K562 (cell line): ENCODE results near the gene SLC35D2. TPM values are rescaled to one million over a fixed set of nuclear protein-coding genes. Genes with fewer than 3 reads are reported as not detected.

Source experiments
- ATAC-seq: fragments of 200-7000 bp; cut with Tn5 transposase; 3 replicates; pipeline ENCODE4 v1.9.1; 2020; ENCODE audit warnings: moderate library complexity
- BruUV-seq: library from RNA; stranded (reverse); fragments of 400-500 nt; replicated peaks from 2 replicates; lab custom pipeline; 2021; lab: Mats Ljungman, UMichigan
- CTCF ChIA-PET: fragments of 300-600 bp; formaldehyde crosslinking; extraction: SDS; loops from one replicate; lab custom pipeline; 2021; ENCODE audit warnings: low intra/inter-chr PET ratio; lab: Yijun Ruan, JAX
- POLR2A ChIA-PET: fragments of 300-600, 350-650 bp; sonication (Branson Sonifier 250); formaldehyde crosslinking; extraction: SDS; loops from one replicate; lab custom pipeline; 2021; ENCODE audit warnings: antibody characterized with exemption, inconsistent platforms; lab: Yijun Ruan, JAX
- DNase-seq, 4 experiments: peaks; one replicate each; pipeline versions ENCODE4 v3.0.0 to v3.0.0-alpha.2; 2011 to 2018; ENCODE audit warnings: low spot score in 3 of 4, mixed read lengths in 3 of 4; ENCODE audit errors: extremely low read depth in 1 of 4
- FAIRE-seq: peaks from 2 replicates; lab custom pipeline; 2011; peaks lifted over from hg19 to GRCh38; lab: Jason Lieb, UNC
- H2AFZ ChIP-seq: 2 replicates; pipeline ENCODE4 v1.6.0; 2011; ENCODE audit warnings: low read depth, low read length, control low read depth, inconsistent platforms
- H3K27ac ChIP-seq: fragments of 200-600 bp; 3 replicates; pipeline ENCODE4 v1.8.0; 2011; ENCODE audit warnings: low read depth, mild to moderate bottlenecking, control low read depth, inconsistent platforms, low read length, moderate library complexity, mixed read lengths; ENCODE audit errors: extremely low read depth
- H3K27me3 ChIP-seq, 2 experiments: fragments of 300-600 bp in 1 of 2; 2 replicates in 1 of 2; 3 replicates in 1 of 2; pipeline versions ENCODE4 v1.6.0 to v1.8.0; 2011; ENCODE audit warnings: inconsistent platforms in 2 of 2, low read length in 2 of 2, mild to moderate bottlenecking in 1 of 2, mixed read lengths in 1 of 2, moderate library complexity in 1 of 2; ENCODE audit not compliant: control insufficient read depth in 2 of 2, insufficient read depth in 2 of 2
- H3K36me3 ChIP-seq: fragments of 300-600 bp; 3 replicates; pipeline ENCODE4 v1.8.0; 2011; ENCODE audit warnings: mild to moderate bottlenecking, low read length, inconsistent platforms; ENCODE audit not compliant: control insufficient read depth, insufficient read depth
- H3K4me1 ChIP-seq, 2 experiments: fragments of 200-600 bp in 1 of 2; replicated peaks in 1 of 2; 2 replicates in 1 of 2; 3 replicates in 1 of 2; pipeline versions ENCODE4 v1.5.1 to v1.8.0; 2011; ENCODE audit warnings: inconsistent platforms in 2 of 2, low read length in 2 of 2, mild to moderate bottlenecking in 1 of 2, mixed read lengths in 1 of 2, moderate library complexity in 1 of 2; ENCODE audit not compliant: control insufficient read depth in 2 of 2, insufficient read depth in 2 of 2
- H3K4me2 ChIP-seq: 2 replicates; pipeline ENCODE4 v1.6.1; 2011; ENCODE audit warnings: low read length, control low read depth, inconsistent platforms, mixed read lengths; ENCODE audit not compliant: insufficient read depth
- H3K4me3 ChIP-seq: fragments of 200-600 bp; sonication (generic), shearing (Covaris generic); 2 replicates; pipeline ENCODE4 v1.5.1; 2016; ENCODE audit warnings: control low read depth, inconsistent platforms
- H3K79me2 ChIP-seq: fragments of 200-600 bp; 3 replicates; pipeline ENCODE4 v1.8.0; 2011; ENCODE audit warnings: low read length, inconsistent platforms; ENCODE audit not compliant: control insufficient read depth, insufficient read depth
- H3K9ac ChIP-seq, 2 experiments: 2 replicates each; pipeline versions ENCODE4 v1.6.0 to v1.6.1; 2011; ENCODE audit warnings: low read depth in 2 of 2, low read length in 2 of 2, control low read depth in 1 of 2, inconsistent platforms in 1 of 2, mild to moderate bottlenecking in 1 of 2, mixed read lengths in 1 of 2; ENCODE audit not compliant: insufficient read depth in 1 of 2
- H3K9me1 ChIP-seq: one replicate; pipeline ENCODE4 v1.6.0; 2011; ENCODE audit warnings: inconsistent platforms, mild to moderate bottlenecking, low read length, moderate library complexity; ENCODE audit not compliant: control insufficient read depth, insufficient read depth
- H3K9me3 ChIP-seq: replicated peaks from 2 replicates; pipeline ENCODE4 v1.5.1; 2011; ENCODE audit warnings: low read depth, low read length, inconsistent platforms; ENCODE audit not compliant: control insufficient read depth, insufficient read depth
- H4K20me1 ChIP-seq: replicated peaks from 2 replicates; pipeline ENCODE4 v1.6.1; 2011; ENCODE audit warnings: low read length, inconsistent platforms, mixed read lengths; ENCODE audit not compliant: control insufficient read depth, insufficient read depth
- HMBOX1 ChIP-seq: sonication (generic); IDR thresholded peaks from 2 replicates; pipeline ENCODE4 v1.6.1; 2016
- NRF1 ChIP-seq, 2 experiments: fragments of 450-650 bp; IDR thresholded peaks in 1 of 2; conservative IDR thresholded peaks in 1 of 2; 2 replicates each; pipeline ENCODE4 v1.6.1; 2014; ENCODE audit warnings: mild to moderate bottlenecking in 2 of 2
- PTBP1 ChIP-seq: fragments of 200-400 bp; formaldehyde crosslinking; IDR thresholded peaks from 2 replicates; pipeline ENCODE4 v1.6.1; 2017; ENCODE audit warnings: low read depth, low read length
- WGBS: fragments of 100-300 bp; shearing (Covaris generic); methylation state at CpG from one replicate; pipeline ENCODE4 v1.1.6; 2016; ENCODE audit warnings: low coverage, mixed read lengths; ENCODE audit not compliant: insufficient coverage; ENCODE audit errors: missing lambda C conversion rate; 5-methylcytosine and 5-hydroxymethylcytosine counted together
- in situ Hi-C: fragments of 300-500 bp; cut with MboI; formaldehyde crosslinking; loops from 4 replicates; pipeline ENCODE4 v1.15.0; 2018; ENCODE audit warnings: inconsistent platforms, mixed read lengths
- intact Hi-C: fragments of 100-400 bp; cut with micrococcal nuclease; formaldehyde crosslinking; loops from 2 replicates; pipeline ENCODE4 v1.14.2; 2022
- polyA plus RNA-seq, 8 experiments: library from polyadenylated mRNA; depleted of rRNA in 4 of 8; stranded (reverse) in 5 of 8; unstranded in 3 of 8; fragments of >200 nt; fragmentation: Nextera tagmentation in 2 of 8; fragmentation: Illumina TruSeq in 1 of 8; extraction: Ambion mirVana in 2 of 8; extraction: Trizol in 1 of 8; gene quantifications; 2 replicates each; pipeline versions ENCODE4 v1.2.1 to v1.2.3, GENCODE V29; 2011 to 2014; ENCODE audit warnings: inconsistent platforms in 1 of 8, missing spikeins in 1 of 8
- total RNA-seq, 7 experiments: library from RNA; depleted of rRNA in 6 of 7; stranded (reverse); fragments of >200 nt in 6 of 7; fragmentation: Illumina TruSeq in 2 of 7; extraction: Trizol in 2 of 7; gene quantifications; 2 replicates each; pipeline versions ENCODE4 v1.2.1 to v1.2.3, GENCODE V29; 2011 to 2021; ENCODE audit warnings: low replicate concordance in 1 of 7

SLC35D2 gene
- total and polyA plus RNA-seq, 9 of the 15 experiments (the other 6 are each of a cell fraction or from before 2014, with no cell fraction given), result 2.9 to 14.9 (median 11.7) TPM

DNA sequence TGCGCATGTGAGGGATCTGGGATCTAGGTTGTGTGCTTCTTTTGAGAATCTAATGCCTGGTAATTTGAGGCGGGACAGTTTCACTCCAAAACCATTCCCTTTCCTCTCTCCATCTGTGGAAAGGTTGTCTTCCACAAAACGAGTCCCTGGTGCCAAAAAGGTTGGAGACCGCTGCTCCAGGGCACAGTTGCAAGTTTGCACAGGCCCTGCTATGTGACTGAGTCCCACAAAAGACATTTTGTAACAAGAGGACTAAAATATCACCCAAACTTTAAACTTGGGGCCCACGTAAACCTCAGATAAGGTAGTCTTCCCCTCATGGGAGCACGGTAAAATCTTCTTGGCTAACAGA, 40.5 kb upstream of the SLC35D2 start:
- H3K36me3 ChIP-seq, result no peaks in the 10 kb centered on the region
- BruUV-seq, result no TSS peak
- intact Hi-C loops, result no loop called here
- H3K27me3 ChIP-seq, result no peaks in the 10 kb centered on the region
- no peaks in the 10 kb centered on the region for H4K20me1 ChIP-seq
- H3K9me3 ChIP-seq, result no peaks in the 10 kb centered on the region
- H2AFZ ChIP-seq, result peak overlapping the region; percentile 93
- peaks cover 4 to 26% of the 10 kb centered on the region in 2 experiments; a peak in 4 of 5 replicates for H3K4me1 ChIP-seq
- FAIRE-seq, result no peak
- in situ Hi-C loops, result no loop called here
- peak overlapping the region; percentile 64 for H3K4me2 ChIP-seq
- peak overlapping the region; percentile 32 to 49; a peak in 2 of 4 replicates for H3K9ac ChIP-seq
- WGBS, result 18% methylated on average over 5 of the region's 6 CpGs
- peak overlapping the region; percentile 41 for H3K27ac ChIP-seq
- ATAC-seq, result no peak
- POLR2A ChIA-PET, result interaction anchor here (1.2 to 3.1 kb wide), 2 partner anchors 11 to 15 kb away, joined by 3 to 12 read pairs; no protein-coding TSS in a partner anchor
- no peak for TF ChIP-seq PTBP1
- peak in 1 of 2 experiments; percentile 65 for TF ChIP-seq NRF1 (conservative IDR thresholded peaks at IDR 0.05 in 1 of 2, IDR thresholded peaks at IDR 0.05 in 1 of 2)
- TF ChIP-seq HMBOX1, result peak; percentile 86
- no peaks in the 10 kb centered on the region for H3K9me1 ChIP-seq
- no peak for DNase-seq
- no peak overlapping the region for H3K4me3 ChIP-seq
- H3K79me2 ChIP-seq, result peaks cover 10% of the 10 kb centered on the region; the same call in 1 of the 3 replicates
- CTCF ChIA-PET, result no interaction called here
